HG03469 (cell line): Measurements from ENCODE around the gene KDM4C.
"Not testable (repeated sequence)": the region's sequence is repeated elsewhere in the genome, so short reads cannot be mapped to it uniquely, and the experiment has no call there.

Experiments
- ATAC-seq: cut with Tn5 transposase; IDR thresholded peaks from one replicate; pipeline ENCODE4 v1.9.1; 2021; ENCODE audit warnings: mild to moderate bottlenecking, moderate library complexity, moderate number of reproducible peaks; ENCODE audit not compliant: unreplicated experiment

KDM4C gene

GRCh38 chr9:7154003-7154619 lies 396.3 kb downstream of the KDM4C start:
- ATAC-seq = no peak

- no peak for ATAC-seq
Measured at GRCh38 chr9:7154650-7155049, 396.9 kb downstream of the KDM4C start.

GRCh38 chr9:7161469-7161868 lies 403.7 kb downstream of the KDM4C start:
- no peak for ATAC-seq

- ATAC-seq = no peak
Measured at GRCh38 chr9:7163932-7164331, 406.2 kb downstream of the KDM4C start.

GRCh38 chr9:7164440-7165330 lies 406.9 kb downstream of the KDM4C start:
- ATAC-seq = no peak

- ATAC-seq = no peak
Measured at GRCh38 chr9:7165331-7165975, 407.7 kb downstream of the KDM4C start.

- no peak for ATAC-seq
Measured at GRCh38 chr9:7166074-7166473, 408.3 kb downstream of the KDM4C start.

- no peak for ATAC-seq
Measured at GRCh38 chr9:7169717-7170389, 412.1 kb downstream of the KDM4C start.

- ATAC-seq = no peak
Measured at GRCh38 chr9:7171396-7172153, 413.8 kb downstream of the KDM4C start.

- no peak for ATAC-seq
Measured at GRCh38 chr9:7172154-7173115, 414.7 kb downstream of the KDM4C start.

- no peak for ATAC-seq
Measured at GRCh38 chr9:7173139-7173538, 415.4 kb downstream of the KDM4C start.

- no peak for ATAC-seq
Measured at GRCh38 chr9:7174301-7174700, 416.5 kb downstream of the KDM4C start.

- no peak for ATAC-seq
Measured at GRCh38 chr9:7174884-7175283, 417.1 kb downstream of the KDM4C start.

- ATAC-seq = no peak
Measured at GRCh38 chr9:7176561-7176960, 418.8 kb downstream of the KDM4C start.

GRCh38 chr9:7177383-7177782 lies 419.6 kb downstream of the KDM4C start:
- no peak for ATAC-seq

- ATAC-seq = no peak
Measured at GRCh38 chr9:7178729-7179128, 421.0 kb downstream of the KDM4C start.

GRCh38 chr9:7180247-7180646 lies 422.5 kb downstream of the KDM4C start:
- no peak for ATAC-seq

GRCh38 chr9:7183139-7183538 lies 425.4 kb downstream of the KDM4C start:
- ATAC-seq = not testable (repeated sequence)

GRCh38 chr9:7185612-7186011 lies 427.8 kb downstream of the KDM4C start:
- ATAC-seq = no peak
